K562 (cell line): ENCODE measurements around the gene RAE1. TPM values are rescaled to one million over a fixed set of nuclear protein-coding genes. Genes with fewer than 3 reads are reported as not detected.

ENCODE experiments used
- ATAC-seq: fragments of 200-7000 bp; cut with Tn5 transposase; 3 replicates; pipeline ENCODE4 v1.9.1; 2020; ENCODE audit warnings: moderate library complexity
- BruUV-seq: library from RNA; stranded (reverse); fragments of 400-500 nt; replicated peaks from 2 replicates; lab custom pipeline; 2021; lab: Mats Ljungman, UMichigan
- CTCF ChIA-PET: fragments of 300-600 bp; formaldehyde crosslinking; extraction: SDS; loops from one replicate; lab custom pipeline; 2021; ENCODE audit warnings: low intra/inter-chr PET ratio; lab: Yijun Ruan, JAX
- POLR2A ChIA-PET: fragments of 300-600, 350-650 bp; sonication (Branson Sonifier 250); formaldehyde crosslinking; extraction: SDS; loops from one replicate; lab custom pipeline; 2021; ENCODE audit warnings: antibody characterized with exemption, inconsistent platforms; lab: Yijun Ruan, JAX
- DNase-seq, 4 experiments: peaks; one replicate each; pipeline versions ENCODE4 v3.0.0 to v3.0.0-alpha.2; 2011 to 2018; ENCODE audit warnings: low spot score in 3 of 4, mixed read lengths in 3 of 4; ENCODE audit errors: extremely low read depth in 1 of 4
- FAIRE-seq: peaks from 2 replicates; lab custom pipeline; 2011; peaks lifted over from hg19 to GRCh38; lab: Jason Lieb, UNC
- H2AFZ ChIP-seq: 2 replicates; pipeline ENCODE4 v1.6.0; 2011; ENCODE audit warnings: low read depth, low read length, control low read depth, inconsistent platforms
- H3K27ac ChIP-seq: fragments of 200-600 bp; 3 replicates; pipeline ENCODE4 v1.8.0; 2011; ENCODE audit warnings: low read depth, mild to moderate bottlenecking, control low read depth, inconsistent platforms, low read length, moderate library complexity, mixed read lengths; ENCODE audit errors: extremely low read depth
- H3K27me3 ChIP-seq, 2 experiments: fragments of 300-600 bp in 1 of 2; 2 replicates in 1 of 2; 3 replicates in 1 of 2; pipeline versions ENCODE4 v1.6.0 to v1.8.0; 2011; ENCODE audit warnings: inconsistent platforms in 2 of 2, low read length in 2 of 2, mild to moderate bottlenecking in 1 of 2, mixed read lengths in 1 of 2, moderate library complexity in 1 of 2; ENCODE audit not compliant: control insufficient read depth in 2 of 2, insufficient read depth in 2 of 2
- H3K36me3 ChIP-seq: fragments of 300-600 bp; 3 replicates; pipeline ENCODE4 v1.8.0; 2011; ENCODE audit warnings: mild to moderate bottlenecking, low read length, inconsistent platforms; ENCODE audit not compliant: control insufficient read depth, insufficient read depth
- H3K4me1 ChIP-seq, 2 experiments: fragments of 200-600 bp in 1 of 2; replicated peaks in 1 of 2; 2 replicates in 1 of 2; 3 replicates in 1 of 2; pipeline versions ENCODE4 v1.5.1 to v1.8.0; 2011; ENCODE audit warnings: inconsistent platforms in 2 of 2, low read length in 2 of 2, mild to moderate bottlenecking in 1 of 2, mixed read lengths in 1 of 2, moderate library complexity in 1 of 2; ENCODE audit not compliant: control insufficient read depth in 2 of 2, insufficient read depth in 2 of 2
- H3K4me2 ChIP-seq: 2 replicates; pipeline ENCODE4 v1.6.1; 2011; ENCODE audit warnings: low read length, control low read depth, inconsistent platforms, mixed read lengths; ENCODE audit not compliant: insufficient read depth
- H3K4me3 ChIP-seq: fragments of 200-600 bp; sonication (generic), shearing (Covaris generic); 2 replicates; pipeline ENCODE4 v1.5.1; 2016; ENCODE audit warnings: control low read depth, inconsistent platforms
- H3K79me2 ChIP-seq: fragments of 200-600 bp; 3 replicates; pipeline ENCODE4 v1.8.0; 2011; ENCODE audit warnings: low read length, inconsistent platforms; ENCODE audit not compliant: control insufficient read depth, insufficient read depth
- H3K9ac ChIP-seq, 2 experiments: 2 replicates each; pipeline versions ENCODE4 v1.6.0 to v1.6.1; 2011; ENCODE audit warnings: low read depth in 2 of 2, low read length in 2 of 2, control low read depth in 1 of 2, inconsistent platforms in 1 of 2, mild to moderate bottlenecking in 1 of 2, mixed read lengths in 1 of 2; ENCODE audit not compliant: insufficient read depth in 1 of 2
- H3K9me1 ChIP-seq: one replicate; pipeline ENCODE4 v1.6.0; 2011; ENCODE audit warnings: inconsistent platforms, mild to moderate bottlenecking, low read length, moderate library complexity; ENCODE audit not compliant: control insufficient read depth, insufficient read depth
- H3K9me3 ChIP-seq: replicated peaks from 2 replicates; pipeline ENCODE4 v1.5.1; 2011; ENCODE audit warnings: low read depth, low read length, inconsistent platforms; ENCODE audit not compliant: control insufficient read depth, insufficient read depth
- H4K20me1 ChIP-seq: replicated peaks from 2 replicates; pipeline ENCODE4 v1.6.1; 2011; ENCODE audit warnings: low read length, inconsistent platforms, mixed read lengths; ENCODE audit not compliant: control insufficient read depth, insufficient read depth
- DDX20 ChIP-seq: fragments of 450-650 bp; IDR thresholded peaks from 2 replicates; pipeline ENCODE4 v1.6.1; 2016; ENCODE audit warnings: missing genetic modification characterization, low read depth, mild to moderate bottlenecking, missing compliant biosample characterization, moderate library complexity
- HIVEP1 ChIP-seq: fragments of 250-450 bp; sonication (Bioruptor Pico); IDR thresholded peaks from 2 replicates; pipeline ENCODE4 v1.4.0; 2020; ENCODE audit warnings: mild to moderate bottlenecking
- HMG20A ChIP-seq: fragments of 450-650 bp; formaldehyde crosslinking; conservative IDR thresholded peaks from 2 replicates; pipeline ENCODE4 v1.4.0; 2020; ENCODE audit warnings: mild to moderate bottlenecking, mixed read lengths
- KAT2B ChIP-seq: IDR thresholded peaks from one replicate; pipeline ENCODE4 v1.6.1; 2012; ENCODE audit warnings: low read depth, mild to moderate bottlenecking, control low read depth, inconsistent platforms, low read length, moderate library complexity
- MXI1 ChIP-seq: IDR thresholded peaks from 2 replicates; pipeline ENCODE4 v1.6.1; 2011; ENCODE audit warnings: low read depth, mild to moderate bottlenecking, improper control_type of control experiment, low read length
- PHF20 ChIP-seq: fragments of 450-650 bp; IDR thresholded peaks from 2 replicates; pipeline ENCODE4 v1.6.1; 2018; ENCODE audit not compliant: partially characterized antibody
- TCF7 ChIP-seq: sonication (generic); IDR thresholded peaks from 2 replicates; pipeline ENCODE4 v1.6.1; 2016; ENCODE audit warnings: antibody characterized with exemption, borderline replicate concordance
- XRCC4 ChIP-seq: IDR thresholded peaks from one replicate; pipeline ENCODE4 v1.6.1; 2011; ENCODE audit not compliant: insufficient read depth, insufficient read length; ENCODE audit errors: extremely low read depth
- ZKSCAN8 ChIP-seq: fragments of 200-800 bp; sonication (Bioruptor generic); IDR thresholded peaks from 2 replicates; pipeline ENCODE4 v1.6.1; 2016; ENCODE audit warnings: missing genetic modification characterization, missing compliant biosample characterization
- ZNF124 ChIP-seq: sonication (generic); formaldehyde crosslinking; IDR thresholded peaks from 2 replicates; pipeline ENCODE4 v1.8.1; 2022; ENCODE audit warnings: missing genetic modification reagents
- WGBS: fragments of 100-300 bp; shearing (Covaris generic); methylation state at CpG from one replicate; pipeline ENCODE4 v1.1.6; 2016; ENCODE audit warnings: low coverage, mixed read lengths; ENCODE audit not compliant: insufficient coverage; ENCODE audit errors: missing lambda C conversion rate; 5-methylcytosine and 5-hydroxymethylcytosine counted together
- in situ Hi-C: fragments of 300-500 bp; cut with MboI; formaldehyde crosslinking; loops from 4 replicates; pipeline ENCODE4 v1.15.0; 2018; ENCODE audit warnings: inconsistent platforms, mixed read lengths
- intact Hi-C: fragments of 100-400 bp; cut with micrococcal nuclease; formaldehyde crosslinking; loops from 2 replicates; pipeline ENCODE4 v1.14.2; 2022
- polyA plus RNA-seq, 8 experiments: library from polyadenylated mRNA; depleted of rRNA in 4 of 8; stranded (reverse) in 5 of 8; unstranded in 3 of 8; fragments of >200 nt; fragmentation: Nextera tagmentation in 2 of 8; fragmentation: Illumina TruSeq in 1 of 8; extraction: Ambion mirVana in 2 of 8; extraction: Trizol in 1 of 8; gene quantifications; 2 replicates each; pipeline versions ENCODE4 v1.2.1 to v1.2.3, GENCODE V29; 2011 to 2014; ENCODE audit warnings: inconsistent platforms in 1 of 8, missing spikeins in 1 of 8
- total RNA-seq, 7 experiments: library from RNA; depleted of rRNA in 6 of 7; stranded (reverse); fragments of >200 nt in 6 of 7; fragmentation: Illumina TruSeq in 2 of 7; extraction: Trizol in 2 of 7; gene quantifications; 2 replicates each; pipeline versions ENCODE4 v1.2.1 to v1.2.3, GENCODE V29; 2011 to 2021; ENCODE audit warnings: low replicate concordance in 1 of 7
- TF ChIP-seq, protein P1 (sequence below): fragments of 250-450 bp; sonication (Bioruptor Pico); IDR thresholded peaks from 2 replicates; pipeline ENCODE4 v1.4.0; 2020
- TF ChIP-seq, protein P2 (sequence below): fragments of 450-650 bp; IDR thresholded peaks from 2 replicates; pipeline ENCODE4 v1.7.0; 2016; ENCODE audit warnings: borderline replicate concordance
- TF ChIP-seq, protein P3 (sequence below): fragments of 450-650 bp; formaldehyde crosslinking; IDR thresholded peaks from 2 replicates; pipeline ENCODE4 v1.4.0; 2022; ENCODE audit warnings: mild to moderate bottlenecking, moderate library complexity
- TF ChIP-seq, protein P4 (sequence below): sonication (generic); formaldehyde crosslinking; IDR thresholded peaks from 2 replicates; pipeline ENCODE4 v1.8.0; 2022; ENCODE audit warnings: missing genetic modification reagents, mild to moderate bottlenecking, borderline replicate concordance

RAE1 gene
- total and polyA plus RNA-seq, 9 of the 15 experiments (the other 6 are each of a cell fraction or from before 2014, with no cell fraction given) = 33.7 to 248 (median 77.7) TPM

DNA sequence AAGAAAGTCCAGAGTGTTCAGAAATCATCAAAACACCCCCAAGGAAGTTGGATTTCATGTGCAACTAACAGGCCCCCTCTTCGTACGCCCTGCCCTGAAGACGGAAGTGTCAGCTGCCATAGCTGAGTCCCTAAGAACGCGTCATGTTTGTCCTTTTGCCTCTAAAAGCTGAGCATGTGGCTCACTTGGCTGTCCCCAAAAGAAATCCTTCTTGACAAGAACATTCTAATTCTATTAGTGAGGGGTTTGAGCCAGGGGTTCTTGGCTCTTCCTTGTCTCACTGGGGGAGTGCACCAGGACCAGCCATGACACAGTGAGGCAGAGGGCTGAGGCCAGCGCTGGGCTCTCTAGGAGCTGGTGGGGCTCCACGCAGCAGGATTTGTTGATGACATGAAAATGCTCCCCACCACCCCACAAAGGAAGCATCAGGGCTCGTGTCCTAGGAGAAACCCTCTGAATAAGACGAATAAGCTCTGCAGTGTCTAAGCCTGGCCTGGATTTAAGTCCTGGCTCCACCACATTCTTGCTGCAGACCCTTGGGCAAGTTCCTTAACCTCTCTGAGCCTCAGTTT is 41.4 kb upstream of the RAE1 start (continued):
- TF ChIP-seq, protein P1, sequence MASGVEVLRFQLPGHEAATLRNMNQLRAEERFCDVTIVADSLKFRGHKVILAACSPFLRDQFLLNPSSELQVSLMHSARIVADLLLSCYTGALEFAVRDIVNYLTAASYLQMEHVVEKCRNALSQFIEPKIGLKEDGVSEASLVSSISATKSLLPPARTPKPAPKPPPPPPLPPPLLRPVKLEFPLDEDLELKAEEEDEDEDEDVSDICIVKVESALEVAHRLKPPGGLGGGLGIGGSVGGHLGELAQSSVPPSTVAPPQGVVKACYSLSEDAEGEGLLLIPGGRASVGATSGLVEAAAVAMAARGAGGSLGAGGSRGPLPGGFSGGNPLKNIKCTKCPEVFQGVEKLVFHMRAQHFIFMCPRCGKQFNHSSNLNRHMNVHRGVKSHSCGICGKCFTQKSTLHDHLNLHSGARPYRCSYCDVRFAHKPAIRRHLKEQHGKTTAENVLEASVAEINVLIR (CRISPR knock-in tag) = no peak
- TF ChIP-seq, protein P2, sequence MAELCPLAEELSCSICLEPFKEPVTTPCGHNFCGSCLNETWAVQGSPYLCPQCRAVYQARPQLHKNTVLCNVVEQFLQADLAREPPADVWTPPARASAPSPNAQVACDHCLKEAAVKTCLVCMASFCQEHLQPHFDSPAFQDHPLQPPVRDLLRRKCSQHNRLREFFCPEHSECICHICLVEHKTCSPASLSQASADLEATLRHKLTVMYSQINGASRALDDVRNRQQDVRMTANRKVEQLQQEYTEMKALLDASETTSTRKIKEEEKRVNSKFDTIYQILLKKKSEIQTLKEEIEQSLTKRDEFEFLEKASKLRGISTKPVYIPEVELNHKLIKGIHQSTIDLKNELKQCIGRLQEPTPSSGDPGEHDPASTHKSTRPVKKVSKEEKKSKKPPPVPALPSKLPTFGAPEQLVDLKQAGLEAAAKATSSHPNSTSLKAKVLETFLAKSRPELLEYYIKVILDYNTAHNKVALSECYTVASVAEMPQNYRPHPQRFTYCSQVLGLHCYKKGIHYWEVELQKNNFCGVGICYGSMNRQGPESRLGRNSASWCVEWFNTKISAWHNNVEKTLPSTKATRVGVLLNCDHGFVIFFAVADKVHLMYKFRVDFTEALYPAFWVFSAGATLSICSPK = no peak

DNA sequence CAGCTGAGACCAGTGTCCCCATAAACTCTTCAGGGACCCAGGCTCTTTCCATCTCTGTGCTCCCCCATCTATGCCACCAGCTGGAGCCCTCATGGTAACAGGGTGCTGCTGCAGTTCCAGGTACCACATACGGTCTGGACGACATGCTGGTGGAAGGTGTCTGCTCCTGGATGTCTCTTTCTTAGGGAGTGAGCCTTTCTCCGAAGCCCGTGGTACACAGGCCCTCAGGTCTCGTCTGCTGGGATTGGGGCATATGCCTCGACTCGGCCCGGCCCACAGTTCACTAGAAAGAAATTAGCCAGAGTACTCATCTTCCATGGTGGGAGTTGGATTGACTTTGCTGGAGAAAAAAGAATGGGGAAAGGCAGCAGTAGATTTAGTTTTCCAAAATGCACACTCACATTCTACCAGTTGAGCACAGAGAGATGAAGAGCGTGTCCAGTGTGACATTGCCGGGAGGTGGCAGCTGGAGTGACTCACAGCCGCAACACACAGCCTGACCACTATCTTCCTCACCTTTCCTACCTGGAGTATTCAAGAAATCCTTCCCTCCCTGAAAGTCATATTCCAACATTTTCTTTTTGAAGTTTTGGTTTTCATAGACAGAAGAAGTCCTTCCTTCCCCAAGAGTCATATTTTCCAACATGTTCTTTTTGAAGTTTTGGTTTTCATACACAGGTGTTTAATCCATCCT is 40.1 kb upstream of the RAE1 start:
- Histone ChIP-seq H3K9me1 (no peaks in the 10 kb centered on the region), H3K4me3 (no peak overlapping the region), H3K27me3 (peaks cover 25 to 52% of the 10 kb centered on the region in 2 experiments), H3K36me3 (no peaks in the 10 kb centered on the region), H3K4me2 (no peak overlapping the region), H3K4me1 (no peaks in the 10 kb centered on the region), H3K79me2 (no peaks in the 10 kb centered on the region), H2AFZ (no peak overlapping the region), H4K20me1 (no peaks in the 10 kb centered on the region; the same call in 1 of the 2 replicates), H3K9ac (no peak overlapping the region), H3K9me3 (no peaks in the 10 kb centered on the region), H3K27ac (no peak overlapping the region)
- ATAC-seq (no peak), DNase-seq (no peak), FAIRE-seq (no peak)
- POLR2A ChIA-PET = interaction anchor here (0.6 kb wide), 1 partner anchor 9 kb away, joined by 3 read pairs; no protein-coding TSS in a partner anchor
- in situ Hi-C loops (no loop called here), intact Hi-C loops (no loop called here)
- BruUV-seq = no TSS peak
- WGBS = under 1% methylated on average over 11 of the region's 11 CpGs
- CTCF ChIA-PET = no interaction called here
- TF ChIP-seq HIVEP1 (no peak), HMG20A (no peak), TCF7 (no peak), MXI1 (no peak), ZNF124 (CRISPR knock-in tag) (no peak), PHF20 (no peak), ZKSCAN8 (CRISPR knock-in tag) (no peak), XRCC4 (no peak), KAT2B (no peak), DDX20 (tag) (no peak)
- TF ChIP-seq, protein P3, sequence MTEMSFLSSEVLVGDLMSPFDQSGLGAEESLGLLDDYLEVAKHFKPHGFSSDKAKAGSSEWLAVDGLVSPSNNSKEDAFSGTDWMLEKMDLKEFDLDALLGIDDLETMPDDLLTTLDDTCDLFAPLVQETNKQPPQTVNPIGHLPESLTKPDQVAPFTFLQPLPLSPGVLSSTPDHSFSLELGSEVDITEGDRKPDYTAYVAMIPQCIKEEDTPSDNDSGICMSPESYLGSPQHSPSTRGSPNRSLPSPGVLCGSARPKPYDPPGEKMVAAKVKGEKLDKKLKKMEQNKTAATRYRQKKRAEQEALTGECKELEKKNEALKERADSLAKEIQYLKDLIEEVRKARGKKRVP = no peak
- TF ChIP-seq, protein P4, sequence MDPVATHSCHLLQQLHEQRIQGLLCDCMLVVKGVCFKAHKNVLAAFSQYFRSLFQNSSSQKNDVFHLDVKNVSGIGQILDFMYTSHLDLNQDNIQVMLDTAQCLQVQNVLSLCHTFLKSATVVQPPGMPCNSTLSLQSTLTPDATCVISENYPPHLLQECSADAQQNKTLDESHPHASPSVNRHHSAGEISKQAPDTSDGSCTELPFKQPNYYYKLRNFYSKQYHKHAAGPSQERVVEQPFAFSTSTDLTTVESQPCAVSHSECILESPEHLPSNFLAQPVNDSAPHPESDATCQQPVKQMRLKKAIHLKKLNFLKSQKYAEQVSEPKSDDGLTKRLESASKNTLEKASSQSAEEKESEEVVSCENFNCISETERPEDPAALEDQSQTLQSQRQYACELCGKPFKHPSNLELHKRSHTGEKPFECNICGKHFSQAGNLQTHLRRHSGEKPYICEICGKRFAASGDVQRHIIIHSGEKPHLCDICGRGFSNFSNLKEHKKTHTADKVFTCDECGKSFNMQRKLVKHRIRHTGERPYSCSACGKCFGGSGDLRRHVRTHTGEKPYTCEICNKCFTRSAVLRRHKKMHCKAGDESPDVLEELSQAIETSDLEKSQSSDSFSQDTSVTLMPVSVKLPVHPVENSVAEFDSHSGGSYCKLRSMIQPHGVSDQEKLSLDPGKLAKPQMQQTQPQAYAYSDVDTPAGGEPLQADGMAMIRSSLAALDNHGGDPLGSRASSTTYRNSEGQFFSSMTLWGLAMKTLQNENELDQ (CRISPR knock-in tag) = no peak
